ENCODE measurements around the gene RAB34.

DNA sequence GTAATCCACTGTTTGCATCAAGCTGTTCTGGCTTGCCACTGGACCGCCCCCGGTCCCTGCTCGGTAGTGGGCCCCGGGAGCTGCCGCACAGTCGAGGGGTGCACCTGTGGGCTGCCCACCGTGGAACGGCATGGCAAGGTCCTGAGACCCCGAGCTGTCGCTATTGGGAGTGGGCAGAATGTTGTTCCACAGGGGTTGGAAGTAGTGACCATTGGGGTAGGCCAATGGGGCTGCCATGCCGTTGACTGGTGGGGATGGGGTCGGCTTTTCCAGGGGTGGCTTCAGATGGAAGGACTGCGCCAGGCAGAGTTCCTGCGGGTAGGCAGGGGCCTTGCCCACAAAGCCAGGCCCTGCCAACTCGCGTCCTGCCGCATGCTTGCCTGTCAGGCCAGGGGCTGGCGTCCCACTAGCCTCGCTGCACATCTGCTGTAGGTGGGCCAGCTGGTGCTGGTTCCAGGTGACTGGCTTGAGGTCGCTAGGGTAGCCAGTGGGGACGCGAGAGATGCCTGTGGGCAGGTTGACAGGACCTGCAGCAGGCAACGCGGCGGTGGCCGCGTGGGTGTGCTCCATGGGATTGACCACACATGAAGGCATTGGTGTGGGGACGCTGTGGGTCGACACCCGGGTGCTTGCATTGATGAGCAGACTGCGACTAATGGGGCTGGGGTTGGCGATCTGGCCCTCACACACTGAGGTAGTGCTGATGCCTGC, 40.9 kb upstream of the RAB34 start:
- TF ChIP-seq CTCF (IDR thresholded peaks at IDR 0.05; ENCODE audit: poor library complexity), result no peak
- no peak for TF ChIP-seq EZH2phosphoT487 (IDR thresholded peaks at IDR 0.05; ENCODE audit: low read depth, severe bottlenecking, unreplicated experiment)
- no peak for TF ChIP-seq EZH2 (IDR thresholded peaks at IDR 0.05; ENCODE audit: borderline replicate concordance)
